ENCODE data around the gene HIP1R.

HIP1R gene

DNA sequence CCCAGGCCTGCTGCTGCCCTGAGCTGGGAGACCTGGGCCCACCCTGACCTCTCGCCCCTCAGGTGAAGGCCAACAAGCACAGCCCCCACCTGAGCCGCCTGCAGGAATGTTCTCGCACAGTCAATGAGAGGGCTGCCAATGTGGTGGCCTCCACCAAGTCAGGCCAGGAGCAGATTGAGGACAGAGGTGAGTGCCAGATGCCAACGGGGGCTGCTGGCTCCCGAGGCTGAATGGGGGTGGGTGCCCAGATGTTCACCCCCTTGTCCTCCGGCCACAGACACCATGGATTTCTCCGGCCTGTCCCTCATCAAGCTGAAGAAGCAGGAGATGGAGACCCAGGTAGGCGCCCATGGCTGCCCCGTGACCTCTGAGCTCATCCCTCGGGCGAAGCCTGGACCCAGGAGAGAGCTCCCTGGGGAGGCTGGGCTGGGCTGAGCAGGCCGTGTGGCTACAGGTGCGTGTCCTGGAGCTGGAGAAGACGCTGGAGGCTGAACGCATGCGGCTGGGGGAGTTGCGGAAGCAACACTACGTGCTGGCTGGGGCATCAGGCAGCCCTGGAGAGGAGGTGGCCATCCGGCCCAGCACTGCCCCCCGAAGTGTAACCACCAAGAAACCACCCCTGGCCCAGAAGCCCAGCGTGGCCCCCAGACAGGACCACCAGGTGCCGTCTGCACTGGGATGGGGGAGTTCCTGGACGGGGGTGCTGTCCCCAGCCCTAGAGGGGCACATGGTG lies 25.8 kb downstream of the HIP1R start:
- DNase-seq: no peak

DNA sequence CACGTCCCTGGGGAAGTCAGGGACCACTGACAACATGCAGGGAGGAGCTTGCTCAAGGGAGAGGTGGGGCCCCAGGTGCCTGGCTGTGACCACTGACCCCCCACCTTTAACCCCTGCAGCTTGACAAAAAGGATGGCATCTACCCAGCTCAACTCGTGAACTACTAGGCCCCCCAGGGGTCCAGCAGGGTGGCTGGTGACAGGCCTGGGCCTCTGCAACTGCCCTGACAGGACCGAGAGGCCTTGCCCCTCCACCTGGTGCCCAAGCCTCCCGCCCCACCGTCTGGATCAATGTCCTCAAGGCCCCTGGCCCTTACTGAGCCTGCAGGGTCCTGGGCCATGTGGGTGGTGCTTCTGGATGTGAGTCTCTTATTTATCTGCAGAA lies 26.3 kb downstream of the HIP1R start:
- no peak for DNase-seq

DNA sequence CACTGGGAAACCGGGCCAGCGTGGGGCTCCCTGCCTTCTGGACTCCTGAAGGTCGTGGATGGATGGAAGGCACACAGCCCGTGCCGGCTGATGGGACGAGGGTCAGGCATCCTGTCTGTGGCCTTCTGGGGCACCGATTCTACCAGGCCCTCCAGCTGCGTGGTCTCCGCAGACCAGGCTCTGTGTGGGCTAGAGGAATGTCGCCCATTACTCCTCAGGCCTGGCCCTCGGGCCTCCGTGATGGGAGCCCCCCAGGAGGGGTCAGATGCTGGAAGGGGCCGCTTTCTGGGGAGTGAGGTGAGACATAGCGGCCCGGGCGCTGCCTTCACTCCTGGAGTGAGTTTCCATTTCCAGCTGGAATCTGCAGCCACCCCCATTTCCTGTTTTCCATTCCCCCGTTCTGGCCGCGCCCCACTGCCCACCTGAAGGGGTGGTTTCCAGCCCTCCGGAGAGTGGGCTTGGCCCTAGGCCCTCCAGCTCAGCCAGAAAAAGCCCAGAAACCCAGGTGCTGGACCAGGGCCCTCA lies 26.9 kb downstream of the HIP1R start:
- no peak for DNase-seq

DNA sequence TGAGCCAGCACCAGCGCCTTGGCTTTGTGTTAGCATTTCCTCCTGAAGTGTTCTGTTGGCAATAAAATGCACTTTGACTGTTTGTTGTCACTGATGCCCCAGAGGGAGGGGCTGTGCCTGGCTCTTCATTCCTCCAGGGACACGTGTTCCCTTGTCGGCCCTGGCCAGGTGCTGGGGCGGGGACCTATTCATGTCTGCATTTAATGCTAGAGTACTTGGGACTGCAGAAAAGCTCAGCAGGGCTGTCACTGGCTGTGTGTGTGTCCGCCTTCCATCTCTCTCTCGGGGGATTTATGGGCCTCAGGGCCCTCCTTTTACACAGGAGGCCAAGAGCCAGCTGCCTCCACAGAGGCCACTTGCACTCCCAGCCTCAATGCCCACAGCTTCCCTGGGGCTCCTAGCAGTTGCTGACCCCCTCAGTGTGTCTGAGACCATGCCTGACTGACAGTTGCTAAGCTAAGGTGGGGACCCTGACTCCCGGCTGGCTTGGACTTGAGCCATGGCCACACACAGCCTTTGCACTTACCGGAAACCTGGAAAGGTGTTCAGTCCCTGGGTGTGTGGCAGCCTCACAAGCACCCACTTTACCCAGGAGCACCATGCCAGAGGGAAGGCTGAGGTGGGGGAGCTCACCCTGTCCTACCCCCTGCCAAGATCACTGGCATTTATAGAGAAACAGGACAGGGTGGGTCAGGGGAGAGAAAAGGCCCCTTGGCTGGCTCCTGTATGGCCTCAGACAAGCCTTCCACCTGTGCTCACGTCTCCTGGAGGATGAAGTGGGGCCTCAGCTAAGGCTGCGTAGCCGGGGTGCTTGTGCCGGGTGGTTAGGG lies 27.8 kb downstream of the HIP1R start:
- no peak for DNase-seq

DNA sequence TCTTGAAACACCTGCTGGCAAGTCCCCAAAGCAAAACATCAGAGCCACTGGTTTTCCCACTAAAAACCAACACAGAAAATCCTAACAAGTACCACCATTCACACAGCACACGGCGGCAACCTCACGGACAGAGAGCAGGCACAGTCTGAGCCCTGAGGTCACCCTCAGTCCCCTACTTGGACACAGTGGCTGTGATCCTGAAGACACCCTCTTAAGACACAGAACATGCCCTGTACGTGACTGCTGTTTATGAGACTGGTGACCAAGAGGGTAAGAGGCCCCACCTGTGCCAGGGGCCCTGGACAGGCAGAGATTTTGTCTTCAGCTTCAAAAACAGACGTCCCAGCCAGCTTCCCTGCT lies 29.6 kb downstream of the HIP1R start:
- no peak for DNase-seq

DNA sequence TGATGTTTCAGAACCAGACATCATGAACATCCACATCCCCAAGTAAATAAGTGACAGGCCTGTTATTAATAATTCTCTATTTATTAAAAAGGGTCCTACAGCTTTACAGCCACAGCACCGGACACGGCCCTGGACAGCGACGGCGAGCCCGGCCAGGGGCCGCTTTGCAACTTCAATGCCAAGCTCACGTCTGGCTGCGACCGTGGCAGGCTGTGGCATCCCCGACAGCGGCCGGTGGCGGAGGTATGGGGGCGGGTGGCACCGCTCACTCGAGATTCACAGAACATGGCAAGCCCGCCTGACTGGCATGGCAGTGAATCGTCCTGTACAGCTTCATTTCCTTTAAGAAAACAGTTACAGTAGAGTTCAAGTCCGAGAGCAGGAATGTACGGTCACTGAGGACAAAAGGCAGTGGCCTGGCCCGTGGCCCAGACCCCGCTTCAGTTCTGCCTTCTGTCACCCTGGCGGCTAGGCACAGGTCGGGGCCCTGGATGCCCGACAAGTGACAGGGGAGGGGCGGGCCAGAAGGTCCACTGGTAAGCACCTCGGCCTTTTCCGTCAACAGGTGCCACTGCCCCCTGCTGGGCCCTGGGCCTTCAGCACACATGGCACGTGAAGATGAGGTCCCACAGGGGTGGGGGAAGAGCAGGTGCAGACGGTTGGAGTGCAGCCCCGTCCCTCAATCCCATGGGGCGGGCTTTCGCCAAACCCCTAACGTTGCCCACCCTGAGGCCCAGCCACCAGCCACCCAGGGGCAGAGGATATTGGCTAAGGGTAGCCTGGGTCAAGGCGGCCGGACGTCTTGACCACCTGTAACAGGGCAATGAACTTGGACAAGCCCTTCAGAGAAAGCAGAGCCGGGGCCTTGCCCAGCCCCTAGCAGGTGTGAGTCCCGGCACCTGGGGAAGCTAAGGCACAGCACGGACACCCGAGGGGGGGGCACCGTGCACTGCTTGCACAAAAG lies 30.3 kb downstream of the HIP1R start:
- no peak for DNase-seq

DNA sequence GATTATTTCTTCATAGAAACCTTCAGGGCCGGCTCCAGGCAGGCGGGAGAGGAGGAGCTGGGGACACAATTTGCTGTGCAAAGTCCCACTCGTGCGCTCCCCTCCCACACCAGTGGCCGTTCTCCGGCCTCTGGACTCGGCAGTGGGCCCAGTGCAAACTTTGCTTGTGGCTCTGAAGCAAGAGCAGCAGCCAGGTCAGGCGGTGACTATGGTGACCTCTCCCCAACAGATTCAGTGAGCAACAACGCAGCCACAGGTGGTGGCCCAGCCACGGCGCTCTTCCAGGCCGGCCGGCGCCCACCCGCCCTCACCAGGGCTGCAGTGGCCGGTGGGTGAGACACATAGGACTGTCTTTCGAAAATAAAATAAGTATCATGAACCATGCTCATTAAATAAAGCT lies 31.1 kb downstream of the HIP1R start:
- DNase-seq: no peak

DNA sequence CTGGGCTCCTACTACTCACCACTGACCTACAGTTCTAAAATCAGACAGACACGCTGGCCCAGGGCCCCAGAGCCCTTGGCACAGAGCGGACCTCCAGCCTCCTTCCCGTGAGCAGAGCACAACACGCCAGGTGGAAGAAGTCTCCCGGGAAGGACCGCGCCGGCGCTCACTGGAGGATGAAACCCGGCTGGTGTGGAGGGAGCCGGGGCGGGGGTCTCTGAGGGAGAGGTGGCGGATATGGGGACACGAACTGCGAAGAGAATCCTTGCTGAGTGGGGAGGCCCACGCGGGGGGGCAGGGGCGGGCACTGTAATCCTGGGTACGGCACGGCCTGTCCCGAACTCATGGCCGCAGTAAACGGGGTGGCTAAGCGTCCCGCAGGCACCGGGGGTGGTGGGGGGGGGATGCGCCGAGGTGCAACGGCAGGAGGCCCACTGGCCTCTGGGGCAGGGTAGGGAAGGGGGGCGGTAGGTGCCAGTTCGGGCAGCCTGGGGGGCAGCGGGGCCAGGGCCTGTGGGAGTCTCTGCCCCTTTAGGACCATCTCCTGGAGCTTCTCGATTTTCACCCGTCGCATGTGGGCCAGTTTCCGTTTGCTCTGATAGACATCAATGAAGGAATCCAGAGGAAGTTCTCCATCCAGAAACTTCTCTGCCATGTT lies 31.8 kb downstream of the HIP1R start:
- no peak for DNase-seq

DNA sequence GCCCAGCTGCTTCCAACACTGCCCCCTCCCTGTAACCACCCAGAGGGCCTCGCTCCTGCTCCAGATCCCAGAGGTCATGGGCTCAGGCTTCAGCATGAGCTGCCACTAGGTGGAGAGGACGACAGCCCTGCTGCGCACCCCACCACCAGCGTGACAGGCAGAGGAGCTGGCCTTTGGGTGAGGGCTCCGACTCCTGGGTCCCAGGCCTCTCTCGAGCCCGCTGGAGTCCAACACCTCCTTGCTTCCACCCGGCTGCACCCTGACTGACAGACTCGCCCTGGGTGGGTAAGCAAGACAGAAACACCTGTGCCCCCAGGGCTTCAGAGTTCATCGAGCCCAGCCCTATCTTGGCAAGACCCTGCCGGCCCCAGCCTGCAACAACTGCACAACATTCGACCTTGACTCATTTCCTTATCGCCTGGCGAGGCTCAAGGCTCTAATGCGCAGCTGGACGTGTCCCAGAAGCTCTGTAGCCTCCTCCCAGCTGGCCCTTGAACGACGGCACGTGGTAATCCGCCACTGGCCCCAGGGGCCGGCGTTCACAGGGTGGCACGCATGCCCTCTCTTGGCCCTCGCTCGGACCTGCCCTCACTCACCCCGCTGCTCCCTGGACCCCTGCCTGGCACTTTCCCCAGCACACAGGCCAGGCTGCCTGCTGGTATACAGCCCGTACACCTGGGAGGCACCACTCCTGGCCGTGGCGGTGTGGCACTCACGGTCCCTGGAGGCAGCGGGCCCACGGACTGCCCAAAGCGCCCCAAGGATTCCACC lies 32.6 kb downstream of the HIP1R start:
- DNase-seq: peak; percentile 13

DNA sequence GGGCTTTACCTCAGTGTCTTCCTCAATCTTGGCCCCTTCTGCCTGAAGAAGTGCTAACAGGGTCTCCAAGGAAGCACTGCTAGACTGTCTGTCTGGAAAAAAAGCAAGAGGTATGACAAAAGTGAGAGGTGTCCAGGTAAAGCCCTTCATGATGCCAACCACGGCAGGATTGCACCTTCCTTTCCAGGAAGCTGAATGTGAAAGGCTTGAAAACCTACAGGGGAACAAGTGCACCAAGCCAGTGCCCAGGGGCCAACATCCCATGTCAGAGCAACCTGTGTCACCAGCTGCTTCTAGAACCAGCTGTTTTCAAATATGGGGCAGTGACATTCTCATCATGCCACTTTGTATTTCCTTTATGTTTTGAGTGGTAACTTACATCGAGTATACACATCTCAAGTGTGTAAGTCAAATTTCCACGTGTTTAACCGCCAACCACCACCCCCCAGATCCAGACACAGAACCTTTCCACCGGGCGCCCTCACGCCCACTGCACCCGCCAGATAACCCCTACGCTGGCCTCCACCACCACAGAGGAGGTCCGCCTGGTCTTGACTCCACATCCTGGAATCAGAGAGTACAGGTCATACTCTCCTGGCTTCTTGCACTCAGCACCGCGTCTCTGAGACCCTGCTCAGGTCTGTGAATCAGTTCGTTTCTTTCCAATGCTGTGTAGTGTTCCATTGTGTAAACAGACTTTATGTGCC lies 33.4 kb downstream of the HIP1R start:
- no peak for DNase-seq

DNA sequence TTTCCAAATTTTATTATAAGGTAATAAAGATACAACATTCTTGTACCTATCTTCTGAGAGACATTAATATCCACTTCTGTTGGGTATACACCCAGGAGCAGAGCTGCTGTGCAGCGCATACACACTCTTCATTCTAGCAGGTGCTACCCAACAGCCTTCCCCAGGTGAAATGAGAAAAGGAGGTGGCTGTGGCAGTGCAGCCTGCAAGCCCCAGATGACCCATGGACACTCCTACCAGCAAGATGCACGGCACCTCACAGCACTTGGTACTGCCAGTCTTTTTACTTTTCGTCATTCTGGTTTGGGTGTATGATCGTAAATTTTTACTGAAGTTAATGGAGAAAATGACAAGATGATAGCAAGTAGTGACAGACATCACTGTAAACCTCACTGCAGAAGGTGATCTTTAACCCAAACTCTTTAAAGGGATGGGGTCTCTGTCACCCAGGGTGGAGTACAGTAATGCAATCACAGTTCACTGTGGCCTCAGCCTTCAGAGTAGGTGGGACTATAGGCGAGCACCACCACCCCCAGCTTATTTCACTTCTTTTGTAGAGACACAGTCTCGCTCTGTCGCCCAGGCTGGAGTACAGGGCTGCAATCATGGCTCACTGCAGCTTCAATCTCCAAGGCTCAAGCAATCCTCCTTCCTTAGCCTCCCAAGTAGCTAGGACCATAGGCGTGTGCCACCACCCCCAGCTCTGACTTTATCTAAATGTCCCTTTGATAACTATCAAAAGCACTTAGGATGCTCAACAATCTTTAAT lies 34.1 kb downstream of the HIP1R start:
- DNase-seq: no peak

DNA sequence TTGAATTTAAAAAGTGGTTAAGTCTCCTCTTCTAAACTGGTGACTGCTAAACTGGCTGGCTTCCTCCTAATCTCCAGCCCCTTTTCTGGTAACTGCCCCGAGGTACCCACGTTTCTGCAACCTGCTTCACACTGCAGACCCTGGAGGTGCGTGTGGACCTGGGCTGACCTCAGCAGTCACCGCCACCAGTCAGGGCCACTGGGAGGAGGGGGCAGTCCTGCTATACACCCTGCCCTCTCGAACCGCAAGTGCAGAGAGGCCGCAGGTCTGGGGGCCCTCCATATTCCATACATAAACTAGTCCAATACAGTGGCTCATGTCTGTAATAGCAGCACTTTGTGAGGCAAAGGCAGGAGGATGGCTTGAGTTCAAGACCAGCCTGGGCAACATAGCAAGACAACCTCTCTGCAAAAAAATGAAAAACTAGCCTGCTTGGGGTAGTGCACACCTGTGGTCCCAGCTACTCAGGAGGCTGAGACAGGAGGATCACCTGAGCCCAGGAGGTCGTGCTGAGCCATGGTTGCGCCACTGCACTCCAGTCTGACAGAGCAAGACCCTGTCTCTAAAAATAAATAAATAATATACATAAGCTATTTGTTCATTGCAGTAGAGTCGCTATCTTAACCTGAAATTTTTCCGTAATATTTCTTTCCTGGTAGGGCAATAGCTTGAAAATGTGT lies 35.0 kb downstream of the HIP1R start:
- DNase-seq: no peak

DNA sequence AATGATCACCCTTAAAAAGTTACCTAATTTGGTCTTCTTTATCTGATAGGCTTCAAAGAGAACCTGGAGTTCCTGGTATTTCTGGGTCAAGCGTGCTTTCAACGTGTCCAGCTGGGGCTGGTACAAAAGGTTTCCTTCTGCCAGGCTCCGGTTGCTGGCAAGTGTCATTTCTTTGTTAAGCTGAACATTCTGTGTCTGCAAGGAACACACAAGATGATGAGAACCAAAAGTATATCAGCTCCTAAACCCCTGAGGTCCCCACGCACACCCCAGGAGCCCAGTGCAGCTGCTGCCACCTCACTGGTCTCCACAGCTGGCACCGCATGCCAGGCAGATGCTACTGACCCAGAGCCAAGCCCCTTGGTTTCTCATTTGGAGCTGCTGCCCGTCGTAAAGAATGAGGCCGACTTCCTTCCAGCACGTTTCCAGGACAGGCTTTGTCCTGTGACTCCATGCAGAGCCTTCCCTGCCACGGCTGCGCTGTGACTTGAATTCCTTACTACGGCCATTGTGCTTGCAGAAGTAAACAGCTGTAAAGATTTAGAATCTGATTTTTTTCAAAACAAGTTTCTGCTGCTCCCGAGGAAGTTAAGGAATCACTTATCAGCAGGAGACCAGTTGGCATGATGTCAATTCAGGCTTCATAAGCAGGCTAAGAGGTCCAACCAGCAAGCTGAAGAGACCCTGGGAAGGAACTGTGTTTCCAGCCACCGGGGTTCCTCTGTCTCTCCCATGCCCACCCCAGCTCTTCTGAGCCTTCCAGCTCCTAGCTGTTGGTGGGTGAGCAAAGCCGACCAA lies 35.8 kb downstream of the HIP1R start:
- no peak for DNase-seq

DNA sequence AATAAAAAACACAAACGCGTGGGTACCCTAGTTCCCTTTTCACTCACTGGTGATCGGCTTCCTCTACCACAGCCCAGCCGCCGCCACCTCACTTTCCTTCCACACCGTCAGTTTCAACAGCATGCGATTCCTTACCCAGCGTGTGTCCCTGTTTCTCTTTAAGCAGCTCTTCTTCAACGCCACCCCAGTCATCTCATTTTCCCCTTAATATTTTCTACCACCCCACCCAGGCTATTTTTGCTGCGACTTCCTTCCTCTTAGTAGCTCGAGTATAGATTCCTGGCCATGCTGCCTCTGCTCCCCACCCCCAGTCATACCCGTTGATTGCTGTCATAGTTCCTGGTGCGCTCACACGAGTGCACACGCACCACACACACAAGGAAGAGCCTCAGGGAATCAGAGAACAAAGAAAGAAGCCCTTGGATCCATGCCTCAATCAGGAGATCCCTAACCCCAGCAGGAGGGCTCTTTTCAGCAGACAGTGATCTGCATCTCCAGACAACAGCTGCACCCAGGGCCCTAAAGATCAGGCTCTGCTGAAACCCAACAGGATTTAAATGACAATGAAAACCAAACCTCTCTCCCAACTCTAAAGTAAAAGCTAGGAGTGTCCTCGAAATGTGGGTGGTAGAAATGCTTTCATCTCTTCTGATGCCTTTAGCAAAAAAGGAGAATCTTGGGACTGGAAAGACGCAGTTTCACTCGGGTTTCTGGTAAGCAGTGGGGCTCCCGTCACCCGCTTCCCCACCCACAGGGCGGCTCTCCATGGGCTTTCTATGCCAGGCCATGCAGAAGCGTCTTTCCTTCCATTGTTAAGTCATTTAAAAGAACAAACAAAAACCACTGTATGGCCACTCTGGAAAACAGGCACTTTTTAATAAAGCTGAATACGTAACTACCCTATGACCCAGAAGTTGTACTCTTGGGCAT lies 36.9 kb downstream of the HIP1R start:
- peak; percentile 86 for DNase-seq

DNA sequence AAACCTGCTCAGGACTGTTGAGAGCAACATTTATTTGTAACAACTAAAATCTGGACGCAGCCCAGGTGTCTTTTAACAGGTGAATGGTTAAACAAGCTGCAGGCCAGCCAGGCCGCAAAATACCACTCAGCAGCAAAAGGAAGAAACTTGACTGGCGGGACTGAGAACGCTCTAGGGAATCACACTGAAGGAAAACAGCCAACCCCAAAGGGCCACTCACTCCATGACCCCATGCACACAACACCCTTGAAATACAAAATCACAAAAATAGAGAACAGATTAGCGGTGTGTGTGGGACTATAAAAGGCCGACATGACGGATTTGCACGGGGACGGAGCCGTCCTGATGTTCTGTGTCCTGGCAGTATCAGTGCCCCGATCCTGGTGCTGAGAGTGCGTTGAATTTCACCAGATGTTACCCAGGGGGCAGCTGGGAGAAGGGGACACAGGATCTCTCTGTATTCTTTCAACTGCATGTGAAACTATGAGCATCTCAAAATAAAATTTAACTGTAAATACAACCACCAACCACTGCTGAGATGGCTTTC lies 37.6 kb downstream of the HIP1R start:
- DNase-seq: no peak

DNA sequence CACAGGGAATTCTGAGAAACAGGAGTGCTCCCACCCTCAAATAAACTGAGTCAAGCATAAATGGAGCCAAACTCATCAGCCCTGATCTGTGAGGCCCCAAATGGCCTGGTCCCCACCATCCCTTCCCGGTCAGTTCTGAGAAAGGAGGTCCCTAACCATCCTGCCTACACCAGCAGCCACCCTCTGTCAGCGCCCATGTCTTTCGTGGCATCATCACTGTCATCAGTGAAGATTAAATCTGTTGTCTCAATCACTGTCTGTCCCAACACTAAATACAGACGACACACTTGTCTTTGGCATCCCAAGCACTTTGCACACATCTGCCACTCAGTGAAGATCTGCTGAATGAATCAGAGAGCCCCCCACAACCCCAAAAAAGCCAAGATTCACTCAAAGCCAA lies 38.3 kb downstream of the HIP1R start:
- DNase-seq: no peak

DNA sequence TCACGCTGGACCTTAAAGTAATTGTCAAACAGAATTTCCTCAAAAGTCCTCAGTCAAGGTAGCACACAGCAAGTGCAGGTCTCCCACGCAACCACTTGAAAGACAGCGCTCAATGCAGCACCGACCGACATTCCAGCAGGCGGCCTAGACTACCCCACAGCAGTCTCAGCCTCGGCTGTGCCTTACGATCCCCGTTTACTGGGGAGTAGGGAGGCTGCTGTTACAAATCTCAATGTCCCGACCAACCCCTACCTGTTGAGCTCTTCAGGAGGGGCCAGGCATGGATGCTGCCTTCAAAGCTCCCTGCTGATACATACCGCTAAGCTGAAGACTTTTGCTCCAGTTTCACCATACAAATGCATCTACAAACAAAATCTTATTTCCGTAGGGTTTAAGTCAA lies 38.8 kb downstream of the HIP1R start:
- DNase-seq: no peak

All from MV-4-11 (cell line).